Measurements from ENCODE around the gene RFX8. TPM values are rescaled to one million over a fixed set of nuclear protein-coding genes. Genes with fewer than 3 reads are reported as not detected.
"Not testable (repeated sequence)": the region's sequence is repeated elsewhere in the genome, so short reads cannot be mapped to it uniquely, and the experiment has no call there.

RFX8 gene
- polyA plus RNA-seq, 3 donors = not detected

- no peaks in the 10 kb centered on the region for H3K36me3 Mint-ChIP-seq
Measured at GRCh38 chr2:101508636-101509035, 33.7 kb upstream of the RFX8 start.

GRCh38 chr2:101505276-101505675 is 30.4 kb upstream of the RFX8 start:
- not testable (repeated sequence) for H3K9me3 ChIP-seq (replicated peaks in 1 of 2; ENCODE audit: control insufficient read depth in 1 of 2, insufficient read depth in 1 of 2, low read length in 2 of 2); H3K4me2 ChIP-seq (replicated peaks; ENCODE audit: extremely low read depth, low read length, poor library complexity, severe bottlenecking); H3K27ac ChIP-seq (ENCODE audit: low read depth in 1 of 2, low read length in 2 of 2); H3K4me3 Mint-ChIP-seq; H3K9me3 Mint-ChIP-seq; H4K20me1 ChIP-seq (ENCODE audit: insufficient read depth, low read length); H3K36me3 ChIP-seq (replicated peaks in 1 of 2; ENCODE audit: control insufficient read depth in 1 of 2, insufficient read depth in 2 of 2, low read length in 2 of 2); H3K4me3 ChIP-seq (replicated peaks in 1 of 3; ENCODE audit: low read depth in 2 of 3, low read length in 3 of 3); H3K9ac ChIP-seq (ENCODE audit: insufficient read depth, low read length, poor library complexity, severe bottlenecking); H2AFZ ChIP-seq (ENCODE audit: insufficient read depth, low read depth, low read length, poor library complexity, severe bottlenecking); H3K36me3 Mint-ChIP-seq; H3K79me2 ChIP-seq (ENCODE audit: insufficient read depth, low read length); H3K27me3 ChIP-seq (ENCODE audit: control insufficient read depth in 2 of 2, insufficient read depth in 2 of 2, low read length in 2 of 2); H3K27ac Mint-ChIP-seq
- peaks cover 29 to 32% of the 10 kb centered on the region in 2 donors for H3K4me1 ChIP-seq (ENCODE audit: control insufficient read depth in 1 of 2, insufficient read depth in 2 of 2, low read length in 2 of 2)
- no CpG with 5 or more reads among the region's 4 CpGs for WGBS (ENCODE audit: insufficient coverage)
- H3K27me3 Mint-ChIP-seq (ENCODE audit: low read depth in 3 of 3) = peaks cover 6 to 11% (median 6%) of the 10 kb centered on the region in 3 donors
- H3K4me1 Mint-ChIP-seq = peaks cover 35% of the 10 kb centered on the region
- intact Hi-C loops (cut with micrococcal nuclease) = loop anchor here in 1 of 2 donors (10.0 kb wide), 1 partner anchor 160 kb away; no protein-coding TSS in a partner anchor
- peak in 2 of 3 donors; percentile 11 to 29 for DNase-seq

More at GRCh38 chr2:101508636-101509035, 33.7 kb upstream of the RFX8 start:
- Histone ChIP-seq H3K79me2 (ENCODE audit: insufficient read depth, low read length) (no peaks in the 10 kb centered on the region), H3K4me2 (replicated peaks; ENCODE audit: extremely low read depth, low read length, poor library complexity, severe bottlenecking) (no peak overlapping the region), H3K4me3 (replicated peaks in 1 of 3; ENCODE audit: low read depth in 2 of 3, low read length in 3 of 3) (no peak overlapping the region), H4K20me1 (ENCODE audit: insufficient read depth, low read length) (no peaks in the 10 kb centered on the region), H3K27me3 (ENCODE audit: control insufficient read depth in 2 of 2, insufficient read depth in 2 of 2, low read length in 2 of 2) (no peaks in the 10 kb centered on the region), H3K9ac (ENCODE audit: insufficient read depth, low read length, poor library complexity, severe bottlenecking) (no peak overlapping the region), H3K4me1 (ENCODE audit: control insufficient read depth in 1 of 2, insufficient read depth in 2 of 2, low read length in 2 of 2) (peaks cover 19 to 22% of the 10 kb centered on the region in 2 donors), H3K27ac (ENCODE audit: low read depth in 1 of 2, low read length in 2 of 2) (no peak overlapping the region), H3K9me3 (replicated peaks in 1 of 2; ENCODE audit: control insufficient read depth in 1 of 2, insufficient read depth in 1 of 2, low read length in 2 of 2) (no peaks in the 10 kb centered on the region), H2AFZ (ENCODE audit: insufficient read depth, low read depth, low read length, poor library complexity, severe bottlenecking) (no peak overlapping the region), H3K36me3 (replicated peaks in 1 of 2; ENCODE audit: control insufficient read depth in 1 of 2, insufficient read depth in 2 of 2, low read length in 2 of 2) (no peaks in the 10 kb centered on the region)
- peaks cover 17% of the 10 kb centered on the region for H3K4me1 Mint-ChIP-seq
- no peak overlapping the region for H3K4me3 Mint-ChIP-seq
- H3K9me3 Mint-ChIP-seq = peaks cover 0 to 6% (median 3%) of the 10 kb centered on the region in 7 donors
- DNase-seq = no peak
- peaks cover 0 to 12% (median 4%) of the 10 kb centered on the region in 3 donors for H3K27me3 Mint-ChIP-seq (ENCODE audit: low read depth in 3 of 3)
- 95% methylated on average over 4 of the region's 5 CpGs for WGBS (ENCODE audit: insufficient coverage)
- intact Hi-C loops (cut with micrococcal nuclease) = loop anchor here in 1 of 2 donors (10.0 kb wide), 1 partner anchor 164 kb away; no protein-coding TSS in a partner anchor
- H3K27ac Mint-ChIP-seq = peak overlapping the region in 2 of 7 donors; percentile 12 to 80
- TF ChIP-seq CTCF (IDR thresholded peaks at IDR 0.05) = no peak

GRCh38 chr2:101504744-101505143 is 29.8 kb upstream of the RFX8 start:
- H2AFZ ChIP-seq (ENCODE audit: insufficient read depth, low read depth, low read length, poor library complexity, severe bottlenecking); H3K9me3 ChIP-seq (replicated peaks in 1 of 2; ENCODE audit: control insufficient read depth in 1 of 2, insufficient read depth in 1 of 2, low read length in 2 of 2); H3K27ac ChIP-seq (ENCODE audit: low read depth in 1 of 2, low read length in 2 of 2); H3K4me2 ChIP-seq (replicated peaks; ENCODE audit: extremely low read depth, low read length, poor library complexity, severe bottlenecking); H4K20me1 ChIP-seq (ENCODE audit: insufficient read depth, low read length); H3K36me3 ChIP-seq (replicated peaks in 1 of 2; ENCODE audit: control insufficient read depth in 1 of 2, insufficient read depth in 2 of 2, low read length in 2 of 2); H3K9me3 Mint-ChIP-seq; H3K4me3 ChIP-seq (replicated peaks in 1 of 3; ENCODE audit: low read depth in 2 of 3, low read length in 3 of 3); H3K27me3 ChIP-seq (ENCODE audit: control insufficient read depth in 2 of 2, insufficient read depth in 2 of 2, low read length in 2 of 2); H3K4me3 Mint-ChIP-seq; H3K79me2 ChIP-seq (ENCODE audit: insufficient read depth, low read length); H3K27ac Mint-ChIP-seq; DNase-seq; H3K9ac ChIP-seq (ENCODE audit: insufficient read depth, low read length, poor library complexity, severe bottlenecking); H3K36me3 Mint-ChIP-seq: not testable (repeated sequence)
- peaks cover 30% of the 10 kb centered on the region for H3K4me1 Mint-ChIP-seq
- 100% methylated on average over 2 of the region's 8 CpGs for WGBS (ENCODE audit: insufficient coverage)
- peaks cover 23 to 27% of the 10 kb centered on the region in 2 donors for H3K4me1 ChIP-seq (ENCODE audit: control insufficient read depth in 1 of 2, insufficient read depth in 2 of 2, low read length in 2 of 2)
- H3K27me3 Mint-ChIP-seq (ENCODE audit: low read depth in 3 of 3) = peaks cover 6 to 11% (median 6%) of the 10 kb centered on the region in 3 donors
- intact Hi-C loops (cut with micrococcal nuclease) = loop anchor here in 1 of 2 donors (10.0 kb wide), 1 partner anchor 160 kb away; no protein-coding TSS in a partner anchor
